PFSK-1 (cell line): ENCODE data around the gene LAMA3.

ENCODE experiments used
- FOXP2 ChIP-seq: optimal IDR thresholded peaks from 2 replicates; pipeline ENCODE3; 2011; ENCODE audit warnings: borderline replicate concordance, control low read depth, inconsistent platforms; ENCODE audit not compliant: insufficient read depth; ENCODE audit errors: extremely low read length, extremely low read depth
- POLR2AphosphoS5 ChIP-seq: IDR thresholded peaks from 2 replicates; pipeline ENCODE4 v1.6.1; 2012; ENCODE audit warnings: low read depth, mild to moderate bottlenecking, control low read depth, low read length, moderate library complexity
- SIN3A ChIP-seq: IDR thresholded peaks from 2 replicates; pipeline ENCODE4 v1.6.1; 2012; ENCODE audit warnings: mild to moderate bottlenecking, low read length, moderate library complexity, borderline replicate concordance; ENCODE audit not compliant: insufficient read depth
- TAF1 ChIP-seq: IDR thresholded peaks from 2 replicates; pipeline ENCODE4 v1.6.1; 2012; ENCODE audit warnings: low read length, control low read depth, borderline replicate concordance; ENCODE audit not compliant: insufficient read depth
- TF ChIP-seq, protein P1 (sequence below), 2 experiments: IDR thresholded peaks; 2 replicates each; pipeline versions ENCODE4 v1.6.1 to v1.8.0; 2011 to 2012; ENCODE audit warnings: low read depth in 2 of 2, low read length in 2 of 2, control low read depth in 1 of 2, inconsistent platforms in 1 of 2, mild to moderate bottlenecking in 1 of 2, moderate library complexity in 1 of 2; ENCODE audit not compliant: insufficient read depth in 1 of 2

LAMA3 gene

DNA sequence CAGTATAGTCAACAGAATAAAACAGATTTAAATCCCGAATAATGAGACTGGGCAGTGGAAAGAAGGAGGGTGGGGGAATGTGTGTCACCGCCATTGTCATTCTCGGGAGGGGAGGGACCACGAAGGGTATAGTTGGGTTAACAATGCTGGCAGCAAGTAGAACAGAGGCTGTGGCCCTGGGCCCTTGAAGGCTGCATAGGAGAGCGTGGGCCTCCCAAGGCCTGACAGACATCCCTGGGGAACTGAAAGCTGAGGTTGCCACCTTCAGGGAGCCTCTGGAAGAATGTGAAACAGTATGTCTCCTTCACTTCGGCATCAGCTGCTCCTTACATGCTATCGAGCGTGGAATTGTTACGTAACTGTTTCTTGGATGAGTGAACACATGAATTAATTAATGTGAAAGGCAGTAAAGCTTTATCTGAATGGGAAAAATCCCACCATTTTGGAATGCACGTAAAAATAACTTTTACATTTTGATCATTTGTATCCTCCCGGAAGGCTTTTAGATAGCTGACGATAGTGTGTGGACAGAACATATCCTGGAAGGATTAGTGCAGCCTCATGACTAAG is 232.5 kb downstream of the LAMA3 start:
- TF ChIP-seq SIN3A (no peak), POLR2AphosphoS5 (no peak), FOXP2 (no peak), TAF1 (no peak)
- TF ChIP-seq, protein P1, sequence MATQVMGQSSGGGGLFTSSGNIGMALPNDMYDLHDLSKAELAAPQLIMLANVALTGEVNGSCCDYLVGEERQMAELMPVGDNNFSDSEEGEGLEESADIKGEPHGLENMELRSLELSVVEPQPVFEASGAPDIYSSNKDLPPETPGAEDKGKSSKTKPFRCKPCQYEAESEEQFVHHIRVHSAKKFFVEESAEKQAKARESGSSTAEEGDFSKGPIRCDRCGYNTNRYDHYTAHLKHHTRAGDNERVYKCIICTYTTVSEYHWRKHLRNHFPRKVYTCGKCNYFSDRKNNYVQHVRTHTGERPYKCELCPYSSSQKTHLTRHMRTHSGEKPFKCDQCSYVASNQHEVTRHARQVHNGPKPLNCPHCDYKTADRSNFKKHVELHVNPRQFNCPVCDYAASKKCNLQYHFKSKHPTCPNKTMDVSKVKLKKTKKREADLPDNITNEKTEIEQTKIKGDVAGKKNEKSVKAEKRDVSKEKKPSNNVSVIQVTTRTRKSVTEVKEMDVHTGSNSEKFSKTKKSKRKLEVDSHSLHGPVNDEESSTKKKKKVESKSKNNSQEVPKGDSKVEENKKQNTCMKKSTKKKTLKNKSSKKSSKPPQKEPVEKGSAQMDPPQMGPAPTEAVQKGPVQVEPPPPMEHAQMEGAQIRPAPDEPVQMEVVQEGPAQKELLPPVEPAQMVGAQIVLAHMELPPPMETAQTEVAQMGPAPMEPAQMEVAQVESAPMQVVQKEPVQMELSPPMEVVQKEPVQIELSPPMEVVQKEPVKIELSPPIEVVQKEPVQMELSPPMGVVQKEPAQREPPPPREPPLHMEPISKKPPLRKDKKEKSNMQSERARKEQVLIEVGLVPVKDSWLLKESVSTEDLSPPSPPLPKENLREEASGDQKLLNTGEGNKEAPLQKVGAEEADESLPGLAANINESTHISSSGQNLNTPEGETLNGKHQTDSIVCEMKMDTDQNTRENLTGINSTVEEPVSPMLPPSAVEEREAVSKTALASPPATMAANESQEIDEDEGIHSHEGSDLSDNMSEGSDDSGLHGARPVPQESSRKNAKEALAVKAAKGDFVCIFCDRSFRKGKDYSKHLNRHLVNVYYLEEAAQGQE (IDR thresholded peaks at IDR 0.05; ENCODE audit: insufficient read depth in 1 of 2, low read depth in 2 of 2, low read length in 2 of 2), result no peak

DNA sequence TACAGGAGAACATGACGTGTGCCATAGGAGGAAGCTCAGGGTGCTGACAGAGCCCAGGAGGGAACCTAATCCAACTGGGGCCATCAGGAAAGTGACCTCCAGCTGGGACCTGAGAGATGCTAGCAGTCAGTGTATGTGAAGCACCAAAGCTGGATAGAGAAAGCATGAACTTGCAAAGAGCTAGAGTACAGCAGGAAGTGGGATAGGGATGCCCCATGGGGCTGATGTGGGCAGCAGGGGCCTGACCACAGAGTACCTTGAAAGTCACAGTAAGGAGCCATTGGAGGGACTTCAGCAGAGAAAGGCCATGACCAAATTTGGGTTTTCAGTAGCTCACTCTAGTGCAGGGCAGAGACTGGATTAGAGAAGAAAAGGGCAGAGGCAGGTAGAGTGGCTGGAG is 233.7 kb downstream of the LAMA3 start:
- TF ChIP-seq SIN3A (no peak), POLR2AphosphoS5 (no peak), FOXP2 (no peak), TAF1 (no peak)
- TF ChIP-seq, protein P1 (IDR thresholded peaks at IDR 0.05; ENCODE audit: insufficient read depth in 1 of 2, low read depth in 2 of 2, low read length in 2 of 2), result no peak

DNA sequence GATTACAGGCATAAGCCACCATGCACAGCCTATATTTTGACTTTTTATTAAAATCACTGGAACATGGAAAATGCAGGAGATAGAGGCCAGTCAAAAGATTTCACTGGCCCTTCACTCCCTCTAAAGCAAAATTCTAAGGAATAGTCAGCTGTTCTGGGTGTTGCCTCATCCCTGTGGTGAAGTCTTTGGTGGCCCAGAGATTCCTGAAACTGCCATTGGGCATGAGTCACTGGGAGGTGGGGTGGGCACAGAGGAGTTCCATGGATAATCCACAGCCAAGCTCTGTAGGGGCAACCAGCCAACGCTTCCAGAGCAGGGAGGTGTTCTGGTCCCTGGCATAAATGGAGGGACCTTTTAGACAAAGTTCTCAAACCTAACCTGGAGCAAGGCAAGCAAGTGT is 235.6 kb downstream of the LAMA3 start:
- TF ChIP-seq SIN3A, result no peak
- no peak for TF ChIP-seq POLR2AphosphoS5
- no peak for TF ChIP-seq FOXP2

DNA sequence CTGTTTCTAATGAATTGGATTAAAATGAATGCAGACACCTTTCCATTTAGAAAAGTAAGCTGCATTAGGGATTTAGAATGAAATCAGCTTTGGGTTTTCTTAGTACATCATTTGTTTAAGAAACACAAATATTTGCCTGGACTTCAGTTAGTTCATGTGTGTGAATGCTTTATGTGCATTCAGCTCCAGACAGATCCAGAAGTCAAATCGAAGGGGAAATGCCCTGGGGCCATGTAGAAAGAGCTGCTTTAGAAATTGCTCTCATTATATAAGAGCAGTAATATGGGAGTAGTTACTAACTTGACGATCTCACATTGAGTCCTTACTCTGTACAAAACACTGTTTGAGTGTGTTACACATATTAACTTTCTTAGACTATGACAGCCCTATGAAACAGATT is 237.3 kb downstream of the LAMA3 start:
- TF ChIP-seq TAF1 (no peak), POLR2AphosphoS5 (no peak), FOXP2 (no peak)
- TF ChIP-seq, protein P1 (IDR thresholded peaks at IDR 0.05; ENCODE audit: insufficient read depth in 1 of 2, low read depth in 2 of 2, low read length in 2 of 2), result no peak

DNA sequence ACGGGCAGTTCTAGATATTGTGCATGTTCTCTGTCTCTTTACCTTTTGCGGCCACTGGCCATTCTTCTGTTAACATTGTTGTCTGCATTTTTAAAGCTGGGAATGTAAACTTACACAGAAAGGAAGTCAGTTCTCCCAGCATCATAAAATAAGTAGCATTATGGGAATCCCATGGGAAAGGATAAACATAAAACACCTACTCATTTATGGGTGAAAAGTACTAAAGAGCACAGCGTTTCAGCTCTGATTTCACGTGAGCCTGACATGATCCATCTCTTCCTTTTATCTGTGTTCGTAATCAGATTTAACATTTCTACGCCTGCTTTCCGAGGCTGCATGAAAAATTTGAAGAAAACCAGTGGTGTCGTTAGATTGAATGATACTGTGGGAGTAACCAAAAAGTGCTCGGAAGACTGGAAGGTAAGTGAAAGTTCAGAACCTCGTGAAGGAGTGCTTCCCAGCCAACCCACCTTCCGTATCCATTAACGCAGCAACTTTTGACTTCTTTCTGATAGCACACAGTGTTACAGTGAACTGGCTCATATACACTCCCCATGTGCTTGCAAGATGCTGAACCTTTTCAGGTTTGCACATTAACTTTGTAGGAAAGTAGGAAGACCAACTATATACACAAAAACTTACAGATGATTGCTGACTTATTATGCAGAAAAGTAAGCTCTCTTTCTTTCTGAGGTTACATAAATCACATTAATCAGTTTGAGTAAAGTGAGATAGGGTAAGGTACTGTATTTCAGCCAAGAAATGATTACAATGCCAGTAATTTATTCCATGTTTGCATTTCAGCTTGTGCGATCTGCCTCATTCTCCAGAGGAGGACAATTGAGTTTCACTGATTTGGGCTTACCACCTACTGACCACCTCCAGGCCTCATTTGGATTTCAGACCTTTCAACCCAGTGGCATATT is 238.8 kb downstream of the LAMA3 start:
- TF ChIP-seq TAF1 (no peak), POLR2AphosphoS5 (no peak), FOXP2 (no peak), SIN3A (no peak)
- TF ChIP-seq, protein P1 (IDR thresholded peaks at IDR 0.05; ENCODE audit: insufficient read depth in 1 of 2, low read depth in 2 of 2, low read length in 2 of 2), result no peak
